Activated naive CD4-positive, alpha-beta T cell treated with anti-CD3 and anti-CD28 coated beads, Interleukin-2, amount 10 ng/mL, durations not matched to agents 7 days and 5 days (primary cell): ENCODE data around the gene CCSER1.

Experiments
- CTCF ChIA-PET: fragments of 350-600 bp; sonication (Branson Sonifier 250); formaldehyde crosslinking; loops from one replicate; lab custom pipeline; 2021; ENCODE audit warnings: antibody characterized with exemption; lab: Charles Lee
- DNase-seq: peaks from one replicate; pipeline ENCODE4 v3.0.0-alpha.2; 2020
- H3K27ac Mint-ChIP-seq: one replicate; pipeline ENCODE4 v1.8.0; 2021; ENCODE audit warnings: mild to moderate bottlenecking, moderate library complexity, mixed read lengths
- H3K27me3 Mint-ChIP-seq: one replicate; pipeline ENCODE4 v1.8.0; 2021; ENCODE audit warnings: mild to moderate bottlenecking, mixed read lengths
- H3K36me3 Mint-ChIP-seq: one replicate; pipeline ENCODE4 v1.8.0; 2021; ENCODE audit warnings: mixed read lengths
- H3K4me1 Mint-ChIP-seq: one replicate; pipeline ENCODE4 v1.8.0; 2021; ENCODE audit warnings: mixed read lengths
- H3K4me3 Mint-ChIP-seq: one replicate; pipeline ENCODE4 v1.8.0; 2021; ENCODE audit warnings: mild to moderate bottlenecking, moderate library complexity, mixed read lengths
- H3K9me3 Mint-ChIP-seq: one replicate; pipeline ENCODE4 v1.8.0; 2021; ENCODE audit warnings: mixed read lengths

CCSER1 gene

GRCh38 chr4:91280551-91281290 is 1153.5 kb downstream of the CCSER1 start:
- no peak overlapping the region for H3K27ac Mint-ChIP-seq
- no peak for DNase-seq
- H3K36me3 Mint-ChIP-seq: no peaks in the 10 kb centered on the region
- H3K4me3 Mint-ChIP-seq: no peak overlapping the region
- no peaks in the 10 kb centered on the region for H3K27me3 Mint-ChIP-seq
- H3K9me3 Mint-ChIP-seq: peaks cover 4% of the 10 kb centered on the region
- CTCF ChIA-PET: no interaction called here
- no peaks in the 10 kb centered on the region for H3K4me1 Mint-ChIP-seq

DNA sequence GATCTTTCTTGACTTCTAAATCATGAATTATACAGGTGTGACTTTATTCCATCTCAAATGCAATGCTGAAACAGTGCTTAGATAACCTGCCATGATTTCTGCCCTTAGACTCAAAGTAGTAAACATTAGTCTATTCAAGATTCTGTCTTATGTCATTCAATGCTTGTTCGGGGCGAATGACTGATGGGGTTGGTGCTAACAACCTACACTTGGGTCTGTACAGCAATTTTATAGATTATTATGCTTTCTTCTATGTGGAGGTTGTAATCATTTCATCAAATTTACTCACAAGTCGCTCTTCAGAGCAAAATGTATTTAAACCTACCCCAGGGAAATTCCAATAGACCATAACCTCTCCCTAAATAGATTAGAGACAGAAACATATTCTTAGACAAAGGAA is 1155.0 kb downstream of the CCSER1 start:
- CTCF ChIA-PET: no interaction called here
- DNase-seq: no peak
- Mint-ChIP-seq H3K27ac (no peak overlapping the region), H3K9me3 (peaks cover 4% of the 10 kb centered on the region), H3K4me3 (no peak overlapping the region), H3K36me3 (no peaks in the 10 kb centered on the region), H3K27me3 (no peaks in the 10 kb centered on the region), H3K4me1 (no peaks in the 10 kb centered on the region)

GRCh38 chr4:91283726-91284230 is 1156.6 kb downstream of the CCSER1 start:
- Mint-ChIP-seq H3K27ac (no peak overlapping the region), H3K36me3 (no peaks in the 10 kb centered on the region)

GRCh38 chr4:91284480-91284879 is 1157.3 kb downstream of the CCSER1 start:
- CTCF ChIA-PET: no interaction called here

More at GRCh38 chr4:91283726-91284230, 1156.6 kb downstream of the CCSER1 start:
- Mint-ChIP-seq H3K9me3 (peaks cover 2% of the 10 kb centered on the region), H3K27me3 (no peaks in the 10 kb centered on the region), H3K4me3 (no peak overlapping the region), H3K4me1 (no peaks in the 10 kb centered on the region)
- DNase-seq: no peak
- CTCF ChIA-PET: no interaction called here

GRCh38 chr4:91285487-91285886 is 1158.3 kb downstream of the CCSER1 start:
- DNase-seq: no peak
- Mint-ChIP-seq H3K36me3 (no peaks in the 10 kb centered on the region), H3K4me3 (no peak overlapping the region), H3K27ac (no peak overlapping the region), H3K27me3 (no peaks in the 10 kb centered on the region), H3K9me3 (no peaks in the 10 kb centered on the region), H3K4me1 (no peaks in the 10 kb centered on the region)
- CTCF ChIA-PET: no interaction called here

More at GRCh38 chr4:91284480-91284879, 1157.3 kb downstream of the CCSER1 start:
- no peaks in the 10 kb centered on the region for H3K36me3 Mint-ChIP-seq
- DNase-seq: no peak
- no peaks in the 10 kb centered on the region for H3K4me1 Mint-ChIP-seq
- no peak overlapping the region for H3K4me3 Mint-ChIP-seq
- peaks cover 2% of the 10 kb centered on the region for H3K9me3 Mint-ChIP-seq
- H3K27me3 Mint-ChIP-seq: no peaks in the 10 kb centered on the region
- H3K27ac Mint-ChIP-seq: no peak overlapping the region

- CTCF ChIA-PET: no interaction called here
- Mint-ChIP-seq H3K27ac (no peak overlapping the region), H3K27me3 (no peaks in the 10 kb centered on the region), H3K4me3 (no peak overlapping the region), H3K36me3 (no peaks in the 10 kb centered on the region), H3K9me3 (no peaks in the 10 kb centered on the region), H3K4me1 (no peaks in the 10 kb centered on the region)
- DNase-seq: no peak
Measured at GRCh38 chr4:91288702-91289311, 1161.6 kb downstream of the CCSER1 start.

DNA sequence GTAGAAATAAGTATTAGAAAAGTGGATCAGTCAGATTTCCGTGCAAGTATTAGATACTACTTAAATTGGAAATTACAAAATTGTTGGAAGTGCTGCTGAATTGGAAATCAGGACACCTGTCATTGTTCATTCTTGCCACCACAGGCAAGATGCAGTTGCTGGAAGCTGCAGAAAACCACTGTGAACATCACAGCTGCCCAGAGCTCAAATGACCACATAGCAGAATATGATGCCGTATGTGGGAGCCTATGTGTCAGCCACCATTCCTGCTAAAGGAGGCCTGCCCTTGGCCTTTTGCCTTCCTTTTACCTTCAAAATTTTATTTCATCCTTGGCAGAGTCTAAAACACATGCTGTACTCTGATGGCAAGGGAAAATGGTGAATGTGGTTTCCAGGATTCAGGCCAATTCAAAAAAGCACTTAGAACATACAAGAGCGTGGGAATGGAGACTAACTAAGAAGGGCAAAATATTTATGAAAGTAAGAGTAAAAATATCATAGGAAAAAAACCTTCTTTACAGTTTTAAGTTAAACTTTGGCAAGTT is 1171.0 kb downstream of the CCSER1 start:
- H3K27me3 Mint-ChIP-seq: no peaks in the 10 kb centered on the region
- H3K9me3 Mint-ChIP-seq: no peaks in the 10 kb centered on the region
- no peak for DNase-seq
- H3K36me3 Mint-ChIP-seq: no peaks in the 10 kb centered on the region
- no peak overlapping the region for H3K4me3 Mint-ChIP-seq
- CTCF ChIA-PET: no interaction called here
- no peak overlapping the region for H3K27ac Mint-ChIP-seq
- H3K4me1 Mint-ChIP-seq: no peaks in the 10 kb centered on the region

DNA sequence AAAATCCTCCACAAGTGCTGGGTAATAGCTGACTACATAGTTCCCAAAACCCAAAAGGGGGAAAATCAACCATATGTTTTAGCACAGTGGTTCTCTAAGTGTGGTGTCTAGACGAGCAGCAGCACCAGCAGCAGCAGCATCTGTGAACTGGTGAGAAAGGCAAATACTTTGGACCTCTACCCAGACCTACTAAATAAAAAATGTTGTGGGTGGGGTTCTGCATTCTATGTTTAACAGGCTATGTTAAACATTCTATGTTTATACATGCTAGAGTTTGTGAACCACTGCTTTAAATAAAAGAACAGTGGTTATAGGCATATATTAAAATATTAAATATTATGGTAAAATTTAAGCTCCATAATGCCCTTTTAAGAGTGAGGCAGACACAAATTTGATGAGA is 1171.6 kb downstream of the CCSER1 start:
- Mint-ChIP-seq H3K27ac (no peak overlapping the region), H3K9me3 (no peaks in the 10 kb centered on the region), H3K4me3 (no peak overlapping the region), H3K27me3 (no peaks in the 10 kb centered on the region), H3K4me1 (no peaks in the 10 kb centered on the region), H3K36me3 (no peaks in the 10 kb centered on the region)
- CTCF ChIA-PET: no interaction called here
- DNase-seq: no peak

DNA sequence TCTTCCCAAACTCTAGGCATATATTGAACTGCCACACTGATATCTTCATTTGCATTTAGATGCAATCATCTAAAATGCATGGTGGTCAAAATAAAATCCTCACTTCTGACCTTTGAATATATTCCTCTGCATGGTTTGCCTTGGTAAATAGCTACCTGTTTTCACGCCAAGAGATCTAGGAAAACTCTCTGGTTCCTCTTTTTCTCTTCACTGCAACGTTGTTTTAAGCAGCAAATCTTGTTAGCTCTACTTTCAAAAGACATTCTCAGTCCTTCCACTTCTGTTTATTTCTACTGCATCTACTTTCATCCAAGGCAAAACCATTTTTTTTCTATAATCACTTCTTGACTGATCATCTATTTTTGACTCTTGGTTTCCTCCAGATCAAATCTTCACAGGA is 1174.9 kb downstream of the CCSER1 start:
- no peaks in the 10 kb centered on the region for H3K4me1 Mint-ChIP-seq
- DNase-seq: no peak
- no peaks in the 10 kb centered on the region for H3K27me3 Mint-ChIP-seq
- no peaks in the 10 kb centered on the region for H3K36me3 Mint-ChIP-seq
- no peak overlapping the region for H3K27ac Mint-ChIP-seq
- peaks cover 2% of the 10 kb centered on the region for H3K9me3 Mint-ChIP-seq
- no peak overlapping the region for H3K4me3 Mint-ChIP-seq
- CTCF ChIA-PET: no interaction called here

DNA sequence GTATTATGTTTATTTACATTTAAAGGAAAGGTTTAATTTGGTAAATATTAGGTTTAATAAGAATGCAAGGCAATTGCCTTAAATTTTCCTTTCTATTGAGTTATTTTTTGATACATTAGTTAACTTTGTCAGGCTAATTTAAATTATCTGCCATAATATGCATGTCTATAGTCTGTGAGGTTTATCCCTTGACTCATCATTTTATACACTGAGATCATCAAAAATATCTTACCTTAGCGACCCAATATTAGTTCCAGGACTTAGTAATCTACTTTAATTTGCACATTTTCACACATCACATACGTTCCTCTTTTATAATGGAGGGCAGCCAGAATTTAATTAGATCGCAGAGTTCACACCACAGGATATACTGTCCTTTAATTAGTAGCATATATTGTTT is 1177.1 kb downstream of the CCSER1 start:
- no peaks in the 10 kb centered on the region for H3K27me3 Mint-ChIP-seq
- H3K4me1 Mint-ChIP-seq: no peaks in the 10 kb centered on the region
- no peak overlapping the region for H3K27ac Mint-ChIP-seq
- no peak for DNase-seq
- no peaks in the 10 kb centered on the region for H3K36me3 Mint-ChIP-seq
- H3K4me3 Mint-ChIP-seq: no peak overlapping the region
- CTCF ChIA-PET: no interaction called here
- peaks cover 2% of the 10 kb centered on the region for H3K9me3 Mint-ChIP-seq

DNA sequence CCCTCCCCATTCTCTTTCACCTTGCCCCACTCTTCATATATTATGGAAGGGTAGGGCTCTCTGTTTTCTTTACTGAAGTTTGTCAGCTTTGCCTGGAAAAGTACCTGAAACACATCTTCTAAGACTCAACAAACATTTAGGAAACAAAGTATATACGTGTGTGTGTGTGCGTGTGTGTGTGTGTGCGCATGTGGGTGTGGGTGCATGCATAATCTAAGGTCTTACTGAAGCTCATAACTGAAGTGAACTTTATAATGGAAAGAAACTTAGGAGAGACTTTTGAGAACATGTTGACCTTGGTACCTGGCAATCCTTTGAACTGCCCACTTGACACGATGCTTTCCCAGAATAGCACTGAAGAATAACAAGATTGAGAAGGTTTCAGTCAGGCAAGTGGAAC is 1190.2 kb downstream of the CCSER1 start:
- CTCF ChIA-PET: no interaction called here
- peaks cover 12% of the 10 kb centered on the region for H3K9me3 Mint-ChIP-seq
- H3K27me3 Mint-ChIP-seq: no peaks in the 10 kb centered on the region
- H3K4me1 Mint-ChIP-seq: no peaks in the 10 kb centered on the region
- H3K36me3 Mint-ChIP-seq: no peaks in the 10 kb centered on the region
- DNase-seq: no peak
- no peak overlapping the region for H3K27ac Mint-ChIP-seq
- no peak overlapping the region for H3K4me3 Mint-ChIP-seq

GRCh38 chr4:91319556-91320268 is 1192.5 kb downstream of the CCSER1 start:
- H3K9me3 Mint-ChIP-seq: peaks cover 5% of the 10 kb centered on the region
- no peaks in the 10 kb centered on the region for H3K36me3 Mint-ChIP-seq
- H3K27me3 Mint-ChIP-seq: no peaks in the 10 kb centered on the region
- CTCF ChIA-PET: no interaction called here
- H3K4me1 Mint-ChIP-seq: no peaks in the 10 kb centered on the region
- no peak overlapping the region for H3K27ac Mint-ChIP-seq
- no peak overlapping the region for H3K4me3 Mint-ChIP-seq
- DNase-seq: no peak

DNA sequence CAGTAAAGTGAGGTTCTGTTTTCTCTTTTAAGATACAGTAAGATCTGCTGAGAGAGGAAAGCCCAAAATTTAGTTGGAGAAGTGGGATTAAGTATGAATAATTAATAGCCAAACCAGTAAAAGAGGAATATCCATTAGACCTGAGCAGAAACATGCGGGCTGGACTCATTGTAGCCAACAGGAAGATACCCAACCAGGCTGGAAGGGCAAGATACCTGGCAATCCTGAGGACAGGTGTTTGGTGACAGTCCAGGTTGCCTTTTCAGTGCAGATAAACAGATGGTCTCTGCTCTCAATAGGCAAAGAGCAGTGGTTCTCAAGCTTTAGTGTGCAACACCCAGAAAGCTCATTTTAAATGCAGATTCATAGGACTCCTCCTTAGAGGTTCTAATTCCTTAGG is 1195.8 kb downstream of the CCSER1 start:
- CTCF ChIA-PET: no interaction called here
- Mint-ChIP-seq H3K36me3 (no peaks in the 10 kb centered on the region), H3K9me3 (peaks cover 20% of the 10 kb centered on the region), H3K4me3 (no peak overlapping the region), H3K27ac (no peak overlapping the region), H3K4me1 (no peaks in the 10 kb centered on the region), H3K27me3 (no peaks in the 10 kb centered on the region)
- DNase-seq: no peak

DNA sequence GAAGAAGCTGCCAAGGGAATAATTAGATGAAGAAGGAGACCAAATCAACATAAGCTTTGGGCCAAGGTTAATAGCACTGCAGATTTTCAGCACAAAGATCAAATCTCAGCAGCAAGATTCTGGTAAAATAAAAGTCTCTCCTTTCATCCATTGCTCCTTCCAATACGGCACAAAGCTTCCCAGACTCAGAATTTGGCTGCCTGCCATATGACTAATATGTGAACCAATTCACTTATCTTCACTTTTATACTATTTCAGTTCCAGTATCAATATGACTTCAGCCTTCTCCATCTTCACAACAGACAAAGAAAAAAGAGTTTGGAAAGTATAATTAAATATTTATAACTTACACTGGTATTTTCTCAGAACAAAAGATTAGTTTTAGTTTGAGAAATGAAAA is 1198.3 kb downstream of the CCSER1 start:
- H3K27ac Mint-ChIP-seq: no peak overlapping the region
- H3K4me1 Mint-ChIP-seq: no peaks in the 10 kb centered on the region
- H3K27me3 Mint-ChIP-seq: no peaks in the 10 kb centered on the region
- CTCF ChIA-PET: no interaction called here
- peaks cover 19% of the 10 kb centered on the region for H3K9me3 Mint-ChIP-seq
- no peak for DNase-seq
- H3K36me3 Mint-ChIP-seq: no peaks in the 10 kb centered on the region
- H3K4me3 Mint-ChIP-seq: no peak overlapping the region
